Osteocyte (in vitro differentiated cells): ENCODE data around the gene HDAC9. TPM values are rescaled to one million over a fixed set of nuclear protein-coding genes. Genes with fewer than 3 reads are reported as not detected.

ENCODE experiments used
- DNase-seq: peaks from one replicate; pipeline ENCODE4 v3.0.0; 2021; ENCODE audit warnings: mixed read lengths; ENCODE audit not compliant: unreplicated experiment; ENCODE audit errors: extremely low spot score
- H3K27ac Mint-ChIP-seq: one replicate; pipeline ENCODE4 v1.8.0; 2021; ENCODE audit warnings: mild to moderate bottlenecking, mixed read lengths; ENCODE audit not compliant: unreplicated experiment
- H3K27me3 Mint-ChIP-seq: one replicate; pipeline ENCODE4 v1.8.0; 2021; ENCODE audit warnings: mixed read lengths; ENCODE audit not compliant: unreplicated experiment
- H3K36me3 Mint-ChIP-seq: one replicate; pipeline ENCODE4 v1.8.0; 2021; ENCODE audit warnings: mixed read lengths; ENCODE audit not compliant: unreplicated experiment
- H3K4me1 Mint-ChIP-seq: one replicate; pipeline ENCODE4 v1.8.0; 2021; ENCODE audit warnings: mixed read lengths; ENCODE audit not compliant: unreplicated experiment
- H3K4me3 Mint-ChIP-seq: one replicate; pipeline ENCODE4 v1.8.0; 2021; ENCODE audit warnings: mild to moderate bottlenecking, moderate library complexity, mixed read lengths; ENCODE audit not compliant: unreplicated experiment
- H3K9me3 Mint-ChIP-seq: one replicate; pipeline ENCODE4 v1.8.0; 2021; ENCODE audit warnings: mixed read lengths; ENCODE audit not compliant: unreplicated experiment
- total RNA-seq: library from RNA; stranded (reverse); gene quantifications from 2 replicates; pipeline ENCODE4 v1.2.1, GENCODE V29; 2021
- TF ChIP-seq, protein P1 (sequence below): fragments of 200-600 bp; sonication (generic); IDR thresholded peaks from 2 replicates; pipeline ENCODE4 v1.5.0; 2021; ENCODE audit warnings: antibody characterized with exemption, mild to moderate bottlenecking, moderate library complexity

HDAC9 gene
- total RNA-seq, 1 donor from 2014 or later: 0.81 TPM

DNA sequence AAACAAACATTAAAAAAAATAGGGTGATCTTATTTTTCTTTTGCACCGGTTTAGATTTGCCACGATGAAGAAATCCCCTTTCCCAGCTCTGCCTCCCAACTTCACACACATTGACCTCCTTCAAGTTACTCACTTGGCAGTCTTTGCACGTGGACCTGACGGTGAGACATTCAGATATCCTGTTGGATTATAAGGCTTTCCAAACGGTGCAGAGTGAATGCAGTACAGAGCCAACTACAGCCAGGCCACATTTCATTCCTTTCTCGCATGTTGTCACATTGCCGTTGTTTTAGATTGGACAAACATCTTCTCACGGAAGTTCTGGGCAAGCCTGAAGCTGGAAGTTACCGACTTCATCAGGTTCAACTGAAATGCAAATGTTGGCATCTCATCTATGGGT lies 159.2 kb downstream of the HDAC9 start:
- Mint-ChIP-seq H3K27ac (no peak overlapping the region), H3K4me1 (peaks cover 7% of the 10 kb centered on the region), H3K4me3 (no peak overlapping the region), H3K27me3 (no peaks in the 10 kb centered on the region), H3K9me3 (no peaks in the 10 kb centered on the region), H3K36me3 (no peaks in the 10 kb centered on the region)
- DNase-seq: no peak
- TF ChIP-seq, protein P1, sequence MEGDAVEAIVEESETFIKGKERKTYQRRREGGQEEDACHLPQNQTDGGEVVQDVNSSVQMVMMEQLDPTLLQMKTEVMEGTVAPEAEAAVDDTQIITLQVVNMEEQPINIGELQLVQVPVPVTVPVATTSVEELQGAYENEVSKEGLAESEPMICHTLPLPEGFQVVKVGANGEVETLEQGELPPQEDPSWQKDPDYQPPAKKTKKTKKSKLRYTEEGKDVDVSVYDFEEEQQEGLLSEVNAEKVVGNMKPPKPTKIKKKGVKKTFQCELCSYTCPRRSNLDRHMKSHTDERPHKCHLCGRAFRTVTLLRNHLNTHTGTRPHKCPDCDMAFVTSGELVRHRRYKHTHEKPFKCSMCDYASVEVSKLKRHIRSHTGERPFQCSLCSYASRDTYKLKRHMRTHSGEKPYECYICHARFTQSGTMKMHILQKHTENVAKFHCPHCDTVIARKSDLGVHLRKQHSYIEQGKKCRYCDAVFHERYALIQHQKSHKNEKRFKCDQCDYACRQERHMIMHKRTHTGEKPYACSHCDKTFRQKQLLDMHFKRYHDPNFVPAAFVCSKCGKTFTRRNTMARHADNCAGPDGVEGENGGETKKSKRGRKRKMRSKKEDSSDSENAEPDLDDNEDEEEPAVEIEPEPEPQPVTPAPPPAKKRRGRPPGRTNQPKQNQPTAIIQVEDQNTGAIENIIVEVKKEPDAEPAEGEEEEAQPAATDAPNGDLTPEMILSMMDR: no peak

- no peaks in the 10 kb centered on the region for H3K36me3 Mint-ChIP-seq
- H3K4me3 Mint-ChIP-seq: no peak overlapping the region
- no peak for DNase-seq
- TF ChIP-seq, protein P1: no peak
- no peaks in the 10 kb centered on the region for H3K27me3 Mint-ChIP-seq
- H3K27ac Mint-ChIP-seq: no peak overlapping the region
- H3K9me3 Mint-ChIP-seq: no peaks in the 10 kb centered on the region
- peaks cover 9% of the 10 kb centered on the region for H3K4me1 Mint-ChIP-seq
These were observed 160.0 kb downstream of the HDAC9 start for GRCh38 chr7:18655506-18655905.

DNA sequence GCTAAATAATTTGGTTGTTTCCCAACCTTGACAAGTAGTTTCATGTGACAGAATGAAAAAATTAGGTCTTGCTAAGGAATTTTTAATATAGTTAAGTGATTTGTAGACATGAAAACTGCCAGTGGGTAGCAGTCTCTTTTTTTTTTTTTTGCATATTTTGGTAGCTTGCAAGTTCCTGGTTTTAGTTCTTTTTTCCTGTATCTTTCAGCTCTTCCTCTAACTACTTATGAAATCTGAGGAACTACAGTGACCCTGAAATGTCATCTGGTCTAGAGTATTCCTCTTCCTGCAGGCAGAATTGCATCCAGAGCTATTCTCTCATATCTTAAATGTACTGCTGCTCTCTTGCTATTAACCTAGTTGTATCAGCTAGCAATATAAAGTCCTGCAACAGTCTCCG lies 160.4 kb downstream of the HDAC9 start:
- Mint-ChIP-seq H3K9me3 (no peaks in the 10 kb centered on the region), H3K4me3 (no peak overlapping the region), H3K27ac (no peak overlapping the region), H3K27me3 (no peaks in the 10 kb centered on the region), H3K36me3 (no peaks in the 10 kb centered on the region), H3K4me1 (peaks cover 9% of the 10 kb centered on the region)
- TF ChIP-seq, protein P1: no peak
- no peak for DNase-seq

GRCh38 chr7:18656362-18656761 lies 160.8 kb downstream of the HDAC9 start:
- no peak overlapping the region for H3K4me3 Mint-ChIP-seq
- peaks cover 9% of the 10 kb centered on the region for H3K4me1 Mint-ChIP-seq
- DNase-seq: no peak
- no peak overlapping the region for H3K27ac Mint-ChIP-seq
- no peaks in the 10 kb centered on the region for H3K9me3 Mint-ChIP-seq
- TF ChIP-seq, protein P1: no peak
- no peaks in the 10 kb centered on the region for H3K27me3 Mint-ChIP-seq
- H3K36me3 Mint-ChIP-seq: no peaks in the 10 kb centered on the region

DNA sequence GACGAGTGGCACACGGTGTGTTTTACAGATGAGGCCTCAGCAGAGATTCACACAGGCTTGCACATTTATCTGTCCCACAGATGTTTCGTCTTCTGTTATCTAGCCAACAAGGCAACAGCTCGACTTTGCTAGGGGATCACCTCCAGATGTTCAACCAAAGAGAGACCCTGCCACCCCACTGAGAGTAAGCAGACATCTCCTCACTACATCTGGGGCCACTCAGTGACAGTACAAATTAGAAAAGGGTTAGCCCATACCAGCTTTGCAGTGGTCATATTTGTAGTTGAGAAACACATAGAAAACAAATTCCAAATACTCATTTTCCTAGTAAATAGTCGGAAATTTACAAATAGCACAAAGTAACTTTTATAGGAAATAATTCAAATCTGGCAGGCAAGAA lies 164.2 kb downstream of the HDAC9 start:
- H3K36me3 Mint-ChIP-seq: no peaks in the 10 kb centered on the region
- H3K4me3 Mint-ChIP-seq: no peak overlapping the region
- peaks cover 9% of the 10 kb centered on the region for H3K4me1 Mint-ChIP-seq
- H3K27ac Mint-ChIP-seq: no peak overlapping the region
- no peak for DNase-seq
- H3K27me3 Mint-ChIP-seq: no peaks in the 10 kb centered on the region
- TF ChIP-seq, protein P1: no peak
- H3K9me3 Mint-ChIP-seq: no peaks in the 10 kb centered on the region
